ENCODE results near the gene BRSK2. TPM values are rescaled to one million over a fixed set of nuclear protein-coding genes. Genes with fewer than 3 reads are reported as not detected.
"Not testable (repeated sequence)": the region's sequence is repeated elsewhere in the genome, so short reads cannot be mapped to it uniquely, and the experiment has no call there.

BRSK2 gene
- total RNA-seq, 4 donors from 2014 or later: 0.24 to 0.81 TPM; not detected in 2

DNA sequence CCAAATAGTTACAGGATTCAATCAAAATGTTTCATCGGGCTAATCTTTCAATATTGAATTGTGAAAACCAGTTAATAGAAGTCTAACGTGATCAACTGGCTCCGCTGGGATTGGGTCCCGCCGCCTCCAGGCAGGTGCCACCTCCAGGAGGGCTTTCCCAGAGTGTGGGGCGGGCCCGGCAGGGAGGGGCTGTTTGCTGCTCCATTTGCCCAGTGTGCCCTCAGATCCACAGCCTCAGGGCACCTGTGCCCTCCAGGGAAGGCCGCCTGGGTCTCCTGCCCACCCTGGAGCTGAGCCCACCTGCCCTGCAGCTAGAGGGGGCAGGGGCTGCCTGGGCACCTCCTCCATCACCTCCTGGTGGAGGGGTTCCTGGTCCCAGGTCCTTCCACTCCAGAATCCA is 17.9 kb downstream of the BRSK2 start:
- no peaks in the 10 kb centered on the region for H3K9me3 ChIP-seq
- peaks cover 0 to 26% (median 3%) of the 10 kb centered on the region in 3 donors for H3K27me3 ChIP-seq
- H3K4me3 ChIP-seq: no peak overlapping the region
- ATAC-seq (no peak), DNase-seq (no peak)
- in situ Hi-C loops (cut with MboI; ENCODE audit: low sequenced_read_pairs in 4 of 4): no loop called here
- intact Hi-C loops (cut with DNase I; ENCODE audit: low total_unique reads): no loop called here
- no peak overlapping the region for H3K27ac ChIP-seq
- H3K4me1 ChIP-seq: no peaks in the 10 kb centered on the region
- TF ChIP-seq, protein P1, sequence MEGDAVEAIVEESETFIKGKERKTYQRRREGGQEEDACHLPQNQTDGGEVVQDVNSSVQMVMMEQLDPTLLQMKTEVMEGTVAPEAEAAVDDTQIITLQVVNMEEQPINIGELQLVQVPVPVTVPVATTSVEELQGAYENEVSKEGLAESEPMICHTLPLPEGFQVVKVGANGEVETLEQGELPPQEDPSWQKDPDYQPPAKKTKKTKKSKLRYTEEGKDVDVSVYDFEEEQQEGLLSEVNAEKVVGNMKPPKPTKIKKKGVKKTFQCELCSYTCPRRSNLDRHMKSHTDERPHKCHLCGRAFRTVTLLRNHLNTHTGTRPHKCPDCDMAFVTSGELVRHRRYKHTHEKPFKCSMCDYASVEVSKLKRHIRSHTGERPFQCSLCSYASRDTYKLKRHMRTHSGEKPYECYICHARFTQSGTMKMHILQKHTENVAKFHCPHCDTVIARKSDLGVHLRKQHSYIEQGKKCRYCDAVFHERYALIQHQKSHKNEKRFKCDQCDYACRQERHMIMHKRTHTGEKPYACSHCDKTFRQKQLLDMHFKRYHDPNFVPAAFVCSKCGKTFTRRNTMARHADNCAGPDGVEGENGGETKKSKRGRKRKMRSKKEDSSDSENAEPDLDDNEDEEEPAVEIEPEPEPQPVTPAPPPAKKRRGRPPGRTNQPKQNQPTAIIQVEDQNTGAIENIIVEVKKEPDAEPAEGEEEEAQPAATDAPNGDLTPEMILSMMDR (IDR thresholded peaks at IDR 0.05 in 4 of 5, conservative IDR thresholded peaks at IDR 0.05 in 1 of 5): no peak
- no peak for TF ChIP-seq POLR2A (IDR thresholded peaks at IDR 0.05)
- H3K36me3 ChIP-seq: no peaks in the 10 kb centered on the region

DNA sequence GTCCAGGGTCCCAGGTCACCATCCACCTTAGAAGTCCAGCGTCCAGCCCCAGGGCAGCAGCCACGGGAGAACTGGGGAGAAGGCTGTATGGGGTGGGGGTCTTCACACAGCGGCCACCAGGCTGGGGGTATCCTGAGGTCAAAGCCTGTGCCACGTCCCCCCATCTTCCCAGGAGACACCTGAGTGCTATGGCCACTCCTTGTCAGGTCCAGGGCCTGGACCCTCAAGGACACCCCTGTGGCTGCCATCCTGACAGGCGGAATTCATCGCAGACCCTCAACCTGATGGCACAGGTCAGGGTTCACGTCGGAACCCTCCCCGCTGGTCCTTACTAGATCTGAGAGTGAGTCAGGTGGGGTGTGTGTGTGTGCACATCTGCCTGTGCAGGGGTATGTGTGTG is 18.6 kb downstream of the BRSK2 start:
- intact Hi-C loops (cut with DNase I; ENCODE audit: low total_unique reads): no loop called here
- ATAC-seq (no peak), DNase-seq (no peak)

DNA sequence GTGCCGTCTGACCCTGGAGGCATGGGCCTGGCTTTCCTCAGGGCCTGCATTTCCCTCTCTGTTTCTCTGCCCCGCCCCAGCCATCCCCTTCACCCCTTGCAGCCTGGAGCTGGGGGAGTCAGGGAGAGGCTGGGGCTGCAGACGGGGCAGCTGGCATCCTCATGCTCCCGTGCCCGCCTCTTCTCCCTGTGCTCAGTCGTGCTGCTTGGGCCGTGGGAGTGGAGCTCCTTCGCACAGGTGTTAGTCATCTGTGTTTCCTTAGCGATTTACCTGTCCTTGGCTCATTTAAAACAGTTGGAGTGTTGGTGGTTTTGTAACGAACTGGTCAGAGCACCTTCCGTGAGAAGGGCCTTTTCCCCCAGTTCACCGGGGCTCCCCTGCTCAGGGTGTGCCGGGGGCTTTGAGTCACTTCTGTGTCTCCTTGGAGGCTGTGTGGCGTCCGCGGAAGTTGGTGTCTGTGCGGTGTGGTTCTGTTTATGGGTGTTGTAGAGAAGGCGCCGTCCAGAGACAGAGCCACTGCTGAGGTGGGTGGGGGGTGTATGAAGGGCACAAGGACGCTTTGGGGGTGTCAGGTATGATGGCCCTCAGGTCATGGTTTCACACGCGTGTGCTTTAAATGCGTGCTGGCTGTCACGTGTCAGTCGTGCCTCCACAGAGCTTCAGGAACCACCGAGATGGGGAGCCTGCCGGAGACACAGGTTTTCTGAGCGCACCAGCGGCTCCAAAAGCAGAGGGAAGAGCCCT is 19.5 kb downstream of the BRSK2 start:
- Histone ChIP-seq H3K4me3 (no peak overlapping the region), H3K4me1 (no peaks in the 10 kb centered on the region), H3K27ac (no peak overlapping the region), H3K27me3 (peaks cover 0 to 26% (median 3%) of the 10 kb centered on the region in 3 donors), H3K9me3 (no peaks in the 10 kb centered on the region), H3K36me3 (no peaks in the 10 kb centered on the region)
- DNase-seq (no peak), ATAC-seq (no peak)
- intact Hi-C loops (cut with DNase I; ENCODE audit: low total_unique reads): no loop called here
- in situ Hi-C loops (cut with MboI; ENCODE audit: low sequenced_read_pairs in 4 of 4): no loop called here
- no peak for TF ChIP-seq POLR2A (IDR thresholded peaks at IDR 0.05)
- TF ChIP-seq, protein P1 (IDR thresholded peaks at IDR 0.05 in 4 of 5, conservative IDR thresholded peaks at IDR 0.05 in 1 of 5): no peak

More for the DNA sequence above, 18.6 kb downstream of the BRSK2 start:
- no peaks in the 10 kb centered on the region for H3K36me3 ChIP-seq
- H3K27me3 ChIP-seq: peaks cover 0 to 26% (median 3%) of the 10 kb centered on the region in 3 donors
- TF ChIP-seq POLR2A (IDR thresholded peaks at IDR 0.05): no peak
- TF ChIP-seq, protein P1 (IDR thresholded peaks at IDR 0.05 in 4 of 5, conservative IDR thresholded peaks at IDR 0.05 in 1 of 5): no peak
- no peak overlapping the region for H3K4me3 ChIP-seq
- no peaks in the 10 kb centered on the region for H3K9me3 ChIP-seq
- in situ Hi-C loops (cut with MboI; ENCODE audit: low sequenced_read_pairs in 4 of 4): no loop called here
- H3K27ac ChIP-seq: no peak overlapping the region
- no peaks in the 10 kb centered on the region for H3K4me1 ChIP-seq

DNA sequence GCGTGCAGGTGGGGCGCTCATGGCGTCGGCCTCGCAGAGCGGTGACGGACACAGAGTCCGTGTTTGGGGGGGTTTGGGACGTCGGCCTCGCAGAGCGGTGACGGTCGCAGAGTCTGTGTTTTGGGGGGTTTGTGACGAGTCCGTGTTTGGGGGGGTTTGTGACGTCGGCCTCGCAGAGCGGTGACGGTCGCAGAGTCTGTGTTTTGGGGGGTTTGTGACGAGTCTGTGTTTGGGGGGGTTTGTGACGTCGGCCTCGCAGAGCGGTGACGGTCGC is 20.1 kb downstream of the BRSK2 start:
- DNase-seq; H3K36me3 ChIP-seq; H3K4me3 ChIP-seq; ATAC-seq; H3K4me1 ChIP-seq; H3K9me3 ChIP-seq; H3K27ac ChIP-seq; intact Hi-C loops (cut with DNase I; ENCODE audit: low total_unique reads); in situ Hi-C loops (cut with MboI; ENCODE audit: low sequenced_read_pairs in 4 of 4): not testable (repeated sequence)
- peaks cover 0 to 21% (median 3%) of the 10 kb centered on the region in 3 donors for H3K27me3 ChIP-seq

DNA sequence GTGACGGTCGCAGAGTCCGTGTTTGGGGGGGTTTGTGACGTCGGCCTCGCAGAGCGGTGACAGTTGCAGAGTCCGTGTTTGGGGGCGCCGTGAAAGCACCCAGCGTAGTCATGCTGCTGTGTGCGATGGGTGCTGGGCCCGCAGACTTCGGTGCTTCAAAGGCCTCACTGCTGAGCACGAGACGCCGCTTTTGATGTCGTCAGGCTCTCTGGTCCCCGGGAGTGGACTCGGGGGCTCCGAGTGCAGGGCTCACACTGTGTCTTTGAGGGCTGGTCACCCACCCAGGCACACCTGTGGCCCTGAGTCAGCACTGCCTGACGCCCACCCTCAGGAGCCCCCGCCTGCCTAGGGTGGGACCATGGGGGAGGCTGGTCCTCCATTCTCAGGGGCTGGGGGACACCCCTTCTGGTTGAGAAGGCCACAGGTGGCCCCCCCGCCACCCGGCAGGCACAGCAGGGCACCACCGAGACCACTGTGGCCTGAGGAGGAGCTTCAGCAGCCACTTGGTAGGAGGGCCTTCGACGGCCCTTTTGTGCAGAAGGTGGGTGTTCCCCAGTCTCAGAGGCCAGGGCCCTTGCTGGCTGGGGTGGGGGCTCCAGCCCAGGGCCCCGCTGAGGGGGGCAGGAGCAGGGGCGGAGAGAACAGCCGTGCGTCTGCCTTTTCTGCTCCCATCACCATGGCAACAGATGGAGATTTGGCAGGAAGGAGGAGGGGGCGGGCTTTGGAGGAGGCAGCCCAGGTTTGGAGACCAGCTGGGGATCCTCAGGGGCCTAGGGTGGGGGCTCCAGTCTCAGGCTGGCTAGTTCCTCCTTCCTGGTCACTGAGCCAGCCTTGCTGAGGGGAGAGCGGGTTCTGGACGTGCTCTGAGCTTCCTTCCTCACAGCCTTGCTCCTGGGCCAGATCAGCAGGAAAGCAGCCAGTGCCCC is 20.9 kb downstream of the BRSK2 start:
- peaks cover 0 to 14% (median 3%) of the 10 kb centered on the region in 3 donors for H3K27me3 ChIP-seq
- in situ Hi-C loops (cut with MboI; ENCODE audit: low sequenced_read_pairs in 4 of 4): no loop called here

More for the DNA sequence above, 20.9 kb downstream of the BRSK2 start:
- TF ChIP-seq, protein P1 (IDR thresholded peaks at IDR 0.05 in 4 of 5, conservative IDR thresholded peaks at IDR 0.05 in 1 of 5): no peak
- no peak for TF ChIP-seq POLR2A (IDR thresholded peaks at IDR 0.05)
- intact Hi-C loops (cut with DNase I; ENCODE audit: low total_unique reads): no loop called here
- no peak overlapping the region for H3K4me3 ChIP-seq
- ATAC-seq (no peak), DNase-seq (no peak)
- H3K27ac ChIP-seq: no peak overlapping the region
- H3K4me1 ChIP-seq: no peaks in the 10 kb centered on the region
- H3K36me3 ChIP-seq: no peaks in the 10 kb centered on the region
- no peaks in the 10 kb centered on the region for H3K9me3 ChIP-seq
